GM23338 (cell line): ENCODE results near the gene CTCFL. TPM values are rescaled to one million over a fixed set of nuclear protein-coding genes. Genes with fewer than 3 reads are reported as not detected.

ENCODE experiments used
- ATAC-seq: fragments of 200-7000 bp; cut with Tn5 transposase; 3 replicates; pipeline ENCODE4 v1.9.1; 2020
- DNase-seq: peaks from one replicate; pipeline ENCODE4 v3.0.0-alpha.2; 2015; ENCODE audit warnings: low spot score
- H2AFZ ChIP-seq: fragments of 200-600 bp; sonication (generic); 2 replicates; pipeline ENCODE4 v1.8.0; 2016; ENCODE audit warnings: antibody characterized with exemption, mild to moderate bottlenecking, moderate library complexity
- H3F3A ChIP-seq: fragments of 200-600 bp; sonication (generic); replicated peaks from 2 replicates; pipeline ENCODE4 v1.8.0; 2017; ENCODE audit warnings: antibody characterized with exemption, mixed run types, low read depth
- H3K27ac ChIP-seq: fragments of 200-600 bp; sonication (generic); 2 replicates; pipeline ENCODE4 v1.6.1; 2016; ENCODE audit warnings: low read depth
- H3K27me3 ChIP-seq: fragments of 200-600 bp; sonication (generic); 2 replicates; pipeline ENCODE4 v1.8.0; 2016; ENCODE audit warnings: mild to moderate bottlenecking, mixed run types, moderate library complexity; ENCODE audit not compliant: insufficient read depth
- H3K36me3 ChIP-seq: fragments of 200-600 bp; sonication (generic); 2 replicates; pipeline ENCODE4 v1.8.0; 2016; ENCODE audit warnings: mild to moderate bottlenecking; ENCODE audit not compliant: insufficient read depth
- H3K4me1 ChIP-seq: fragments of 200-600 bp; sonication (generic); 2 replicates; pipeline ENCODE4 v1.8.0; 2016; ENCODE audit warnings: mild to moderate bottlenecking, moderate library complexity; ENCODE audit not compliant: insufficient read depth
- H3K4me2 ChIP-seq: fragments of 200-600 bp; sonication (generic); 2 replicates; pipeline ENCODE4 v1.7.1; 2017; ENCODE audit warnings: mixed run types
- H3K4me3 ChIP-seq: fragments of 200-600 bp; sonication (generic); 2 replicates; pipeline ENCODE4 v1.6.1; 2016; ENCODE audit warnings: mixed run types
- H3K79me2 ChIP-seq: fragments of 200-600 bp; sonication (generic); replicated peaks from 2 replicates; pipeline ENCODE4 v1.8.0; 2017; ENCODE audit warnings: mild to moderate bottlenecking; ENCODE audit not compliant: insufficient read depth
- H3K9me2 ChIP-seq: fragments of 200-600 bp; sonication (generic); 2 replicates; pipeline ENCODE4 v1.8.0; 2017; ENCODE audit not compliant: insufficient read depth
- H4K20me1 ChIP-seq: fragments of 200-600 bp; sonication (generic); replicated peaks from 2 replicates; pipeline ENCODE4 v1.8.0; 2017; ENCODE audit warnings: mild to moderate bottlenecking; ENCODE audit not compliant: insufficient read depth
- H3K27ac Mint-ChIP-seq: 2 replicates; pipeline ENCODE4 v1.8.0; 2020; ENCODE audit warnings: inconsistent platforms, mild to moderate bottlenecking, moderate library complexity, mixed read lengths
- H3K27me3 Mint-ChIP-seq: 3 replicates; pipeline ENCODE4 v1.8.0; 2022; ENCODE audit warnings: low read depth, mild to moderate bottlenecking, moderate library complexity, mixed read lengths, inconsistent platforms; ENCODE audit not compliant: insufficient read depth, poor library complexity
- H3K36me3 Mint-ChIP-seq: 3 replicates; pipeline ENCODE4 v1.8.0; 2021; ENCODE audit warnings: low read depth, mild to moderate bottlenecking, inconsistent platforms, moderate library complexity, mixed read lengths
- H3K4me1 Mint-ChIP-seq: 3 replicates; pipeline ENCODE4 v1.8.0; 2020; ENCODE audit warnings: mild to moderate bottlenecking, inconsistent platforms, mixed read lengths
- H3K4me3 Mint-ChIP-seq: 3 replicates; pipeline ENCODE4 v1.8.0; 2021; ENCODE audit warnings: moderate library complexity, mild to moderate bottlenecking, inconsistent platforms, mixed read lengths
- H3K9me3 Mint-ChIP-seq: 3 replicates; pipeline ENCODE4 v1.8.0; 2020; ENCODE audit warnings: moderate library complexity, mild to moderate bottlenecking, inconsistent platforms, mixed read lengths
- ETS1 ChIP-seq: IDR thresholded peaks from 2 replicates; pipeline ENCODE4 v1.6.1; 2016; ENCODE audit warnings: antibody characterized with exemption
- EZH2 ChIP-seq: fragments of 200-600 bp; sonication (generic); IDR thresholded peaks from one replicate; pipeline ENCODE4 v1.8.0; 2017; ENCODE audit warnings: antibody characterized with exemption, mild to moderate bottlenecking, low read depth; ENCODE audit not compliant: unreplicated experiment
- EZH2phosphoT487 ChIP-seq: fragments of 200-600 bp; sonication (generic); IDR thresholded peaks from one replicate; pipeline ENCODE4 v1.8.1; 2018; ENCODE audit warnings: antibody characterized with exemption; ENCODE audit not compliant: unreplicated experiment
- JUNB ChIP-seq: IDR thresholded peaks from one replicate; pipeline ENCODE4 v1.6.1; 2016; ENCODE audit warnings: antibody characterized with exemption; ENCODE audit not compliant: unreplicated experiment
- POLR2AphosphoS5 ChIP-seq: IDR thresholded peaks from 2 replicates; pipeline ENCODE4 v1.6.1; 2016; ENCODE audit warnings: antibody characterized with exemption, low read depth
- REST ChIP-seq: IDR thresholded peaks from one replicate; pipeline ENCODE4 v1.6.1; 2018; ENCODE audit warnings: antibody characterized with exemption; ENCODE audit not compliant: unreplicated experiment
- ZNF114 ChIP-seq: fragments of 250-450 bp; sonication (Bioruptor Pico); IDR thresholded peaks from 2 replicates; pipeline ENCODE4 v1.5.0; 2020; ENCODE audit warnings: mild to moderate bottlenecking, moderate library complexity
- ZNF331 ChIP-seq: fragments of 250-450 bp; sonication (Bioruptor Pico); IDR thresholded peaks from 2 replicates; pipeline ENCODE4 v1.5.0; 2020; ENCODE audit warnings: low read depth, mild to moderate bottlenecking, moderate library complexity
- ZNF462 ChIP-seq: fragments of 250-450 bp; sonication (Bioruptor Pico); IDR thresholded peaks from 2 replicates; pipeline ENCODE4 v1.5.0; 2020; ENCODE audit warnings: mild to moderate bottlenecking, moderate library complexity
- polyA plus RNA-seq: library from polyadenylated mRNA; unstranded; fragments of >200 nt; fragmentation: Nextera tagmentation; extraction: Ambion mirVana; gene quantifications from 2 replicates; pipeline ENCODE4 v1.2.1, GENCODE V29; 2016
- total RNA-seq: library from RNA; depleted of rRNA; stranded (reverse); fragments of >200 nt; shearing (Covaris generic); gene quantifications from 2 replicates; pipeline ENCODE4 v1.2.3, GENCODE V29; 2014

Gene CTCFL
- total and polyA plus RNA-seq, 2 experiments from 2014 or later: 0.55 to 1.4 TPM

- no peaks in the 10 kb centered on the region for H3K36me3 Mint-ChIP-seq
- Histone ChIP-seq H3K4me1 (peaks cover 6% of the 10 kb centered on the region), H3K79me2 (no peaks in the 10 kb centered on the region), H3K4me3 (no peak overlapping the region), H3K27me3 (no peaks in the 10 kb centered on the region), H3K27ac (no peak overlapping the region), H3F3A (no peaks in the 10 kb centered on the region), H2AFZ (peak overlapping the region; percentile 76; the same call in 1 of the 2 replicates), H3K4me2 (no peak overlapping the region), H4K20me1 (no peaks in the 10 kb centered on the region), H3K36me3 (no peaks in the 10 kb centered on the region), H3K9me2 (0 out of 2 replicates have a peak, but pooled peaks cover 10% of the 10 kb centered on the region)
- no peak for ATAC-seq
- TF ChIP-seq EZH2phosphoT487 (no peak), ZNF331 (CRISPR knock-in tag) (no peak), ETS1 (no peak)
- no peak for DNase-seq
- H3K4me1 Mint-ChIP-seq: peaks cover 16% of the 10 kb centered on the region
- H3K4me3 Mint-ChIP-seq: no peak overlapping the region
- H3K9me3 Mint-ChIP-seq: no peaks in the 10 kb centered on the region; the same call in 2 of the 3 replicates
- no peak overlapping the region; the same call in 1 of the 2 replicates for H3K27ac Mint-ChIP-seq
- H3K27me3 Mint-ChIP-seq: peaks cover 2% of the 10 kb centered on the region
Observed at GRCh38 chr20:57570145-57570850, 45.4 kb upstream of the CTCFL start.

- Mint-ChIP-seq H3K27me3 (peaks cover 2% of the 10 kb centered on the region), H3K9me3 (no peaks in the 10 kb centered on the region; the same call in 2 of the 3 replicates), H3K36me3 (no peaks in the 10 kb centered on the region), H3K4me3 (no peak overlapping the region), H3K4me1 (peaks cover 12% of the 10 kb centered on the region), H3K27ac (no peak overlapping the region)
- Histone ChIP-seq H3K4me3 (no peak overlapping the region), H3K9me2 (0 out of 2 replicates have a peak, but pooled peaks cover 11% of the 10 kb centered on the region), H3K79me2 (no peaks in the 10 kb centered on the region), H3F3A (no peaks in the 10 kb centered on the region), H2AFZ (no peak overlapping the region), H3K27me3 (no peaks in the 10 kb centered on the region), H3K27ac (no peak overlapping the region), H4K20me1 (no peaks in the 10 kb centered on the region), H3K4me2 (no peak overlapping the region), H3K36me3 (no peaks in the 10 kb centered on the region), H3K4me1 (peaks cover 5% of the 10 kb centered on the region)
- DNase-seq (no peak), ATAC-seq (no peak)
- no peak for TF ChIP-seq EZH2
- no peak for TF ChIP-seq POLR2AphosphoS5
- TF ChIP-seq JUNB: no peak
- TF ChIP-seq ZNF462: no peak
- TF ChIP-seq REST: no peak
- no peak for TF ChIP-seq ETS1
- no peak for TF ChIP-seq ZNF114
Observed at GRCh38 chr20:57568960-57569359, 44.0 kb upstream of the CTCFL start.
